ENCODE results near the gene ZNF888.

Gene ZNF888

DNA sequence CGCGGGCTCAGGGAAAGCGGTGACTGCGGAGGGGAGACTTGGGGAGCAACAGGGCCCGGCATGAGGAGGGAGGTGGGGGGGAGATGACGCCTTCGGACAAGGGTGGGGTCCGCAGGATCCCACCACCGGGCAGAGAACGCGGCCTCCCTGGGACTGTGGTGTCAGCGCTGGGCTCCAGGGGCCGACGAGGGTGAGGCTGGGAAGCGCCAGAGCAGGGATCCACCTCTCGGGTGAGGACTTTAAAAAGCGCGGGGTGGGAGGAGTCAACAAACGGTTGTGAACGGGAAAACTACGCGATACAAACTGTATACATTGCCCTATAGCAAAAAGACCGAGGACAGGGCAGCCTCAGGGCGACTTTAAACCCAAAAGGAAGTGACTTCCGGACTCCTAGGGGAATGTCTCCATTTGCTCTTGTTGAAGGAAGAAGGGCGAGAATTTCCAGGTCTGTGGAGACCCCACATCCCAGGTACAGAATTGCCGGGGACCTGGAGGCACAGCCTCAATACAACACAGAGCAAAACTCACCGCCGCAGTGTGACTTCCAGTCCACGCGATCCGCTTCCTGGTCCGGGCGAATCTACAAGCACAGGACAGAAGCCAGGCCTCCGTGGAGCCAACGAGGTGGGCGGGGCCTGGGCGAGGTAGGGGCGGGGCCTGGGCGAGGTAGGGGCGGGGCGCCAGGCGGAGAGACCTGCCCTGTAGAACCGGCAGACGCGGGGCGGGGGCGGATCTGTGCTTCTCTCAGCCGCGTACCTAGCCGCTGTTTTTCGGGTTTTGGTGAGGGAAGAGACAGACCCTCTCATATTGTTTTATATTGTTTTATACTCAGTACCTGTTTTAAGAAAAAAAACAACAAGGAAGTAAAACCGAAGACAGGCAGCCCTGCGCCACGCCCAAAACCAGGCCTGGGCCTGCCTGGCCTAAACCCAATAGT lies at the start of gene ZNF888:
Gene ZNF888 (minus strand): TSS at position 588 of the 937 bp plus-strand sequence. CDS start 5,555 bp downstream, outside the sequence.
- CTCF ChIA-PET: no interaction called here
- peak; percentile 92 for DNase-seq (ENCODE audit: extremely low spot score)
- POLR2A ChIA-PET: no interaction called here
- TF ChIP-seq, protein P1, sequence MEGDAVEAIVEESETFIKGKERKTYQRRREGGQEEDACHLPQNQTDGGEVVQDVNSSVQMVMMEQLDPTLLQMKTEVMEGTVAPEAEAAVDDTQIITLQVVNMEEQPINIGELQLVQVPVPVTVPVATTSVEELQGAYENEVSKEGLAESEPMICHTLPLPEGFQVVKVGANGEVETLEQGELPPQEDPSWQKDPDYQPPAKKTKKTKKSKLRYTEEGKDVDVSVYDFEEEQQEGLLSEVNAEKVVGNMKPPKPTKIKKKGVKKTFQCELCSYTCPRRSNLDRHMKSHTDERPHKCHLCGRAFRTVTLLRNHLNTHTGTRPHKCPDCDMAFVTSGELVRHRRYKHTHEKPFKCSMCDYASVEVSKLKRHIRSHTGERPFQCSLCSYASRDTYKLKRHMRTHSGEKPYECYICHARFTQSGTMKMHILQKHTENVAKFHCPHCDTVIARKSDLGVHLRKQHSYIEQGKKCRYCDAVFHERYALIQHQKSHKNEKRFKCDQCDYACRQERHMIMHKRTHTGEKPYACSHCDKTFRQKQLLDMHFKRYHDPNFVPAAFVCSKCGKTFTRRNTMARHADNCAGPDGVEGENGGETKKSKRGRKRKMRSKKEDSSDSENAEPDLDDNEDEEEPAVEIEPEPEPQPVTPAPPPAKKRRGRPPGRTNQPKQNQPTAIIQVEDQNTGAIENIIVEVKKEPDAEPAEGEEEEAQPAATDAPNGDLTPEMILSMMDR (IDR thresholded peaks at IDR 0.05; ENCODE audit: control extremely low read depth, extremely low read depth, low read depth, missing control alignments): no peak

DNA sequence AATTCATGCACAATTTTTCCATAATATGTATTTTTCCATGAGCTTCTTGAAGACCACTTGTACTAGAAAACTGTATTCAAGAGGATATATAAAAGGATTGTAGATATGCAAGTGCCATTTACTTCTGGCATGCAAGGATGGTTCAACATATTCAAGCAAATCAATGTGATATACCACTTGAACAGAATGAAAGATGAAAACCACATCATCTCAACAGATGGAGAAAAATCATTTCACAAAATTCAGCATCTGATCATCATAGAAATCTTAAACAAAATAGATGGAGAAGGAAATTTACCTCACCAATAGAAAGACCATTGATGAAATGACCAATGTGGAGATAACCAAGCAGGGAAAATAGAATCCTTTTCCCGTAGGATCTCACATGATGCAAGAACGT lies 44.5 kb upstream of the ZNF888 start:
- ChIA-PET POLR2A (no interaction called here), CTCF (no interaction called here)
- DNase-seq (ENCODE audit: extremely low spot score): no peak
- TF ChIP-seq, protein P1 (IDR thresholded peaks at IDR 0.05; ENCODE audit: control extremely low read depth, extremely low read depth, low read depth, missing control alignments): no peak

DNA sequence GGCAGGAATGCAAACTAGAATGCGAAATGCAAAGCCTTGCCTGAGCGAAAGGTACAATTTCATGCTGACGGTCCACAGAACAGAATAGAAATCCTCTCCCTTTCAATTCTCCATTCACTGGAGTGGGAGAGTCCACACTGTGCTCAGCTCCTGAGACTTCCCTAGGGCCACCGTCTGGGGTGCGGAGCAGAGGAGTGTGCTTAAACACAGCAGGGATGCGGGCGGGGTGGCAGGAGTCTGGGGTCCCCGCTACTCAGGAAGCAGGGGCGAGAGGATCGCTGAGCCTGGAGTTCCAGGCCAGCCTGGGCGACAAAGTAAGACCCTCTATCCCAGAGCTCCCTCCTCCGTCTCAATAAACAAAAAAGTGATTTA lies 40.0 kb upstream of the ZNF888 start:
- ChIA-PET CTCF (interaction anchor here (1.4 to 2.0 kb wide), 2 partner anchors 11 to 462 kb away, joined by 3 to 4 read pairs; no protein-coding TSS in a partner anchor), POLR2A (interaction anchor here (0.7 kb wide), 1 partner anchor 14 kb away, joined by 3 read pairs; no protein-coding TSS in a partner anchor)
- peak; percentile 17 for DNase-seq (ENCODE audit: extremely low spot score)
- TF ChIP-seq, protein P1 (IDR thresholded peaks at IDR 0.05; ENCODE audit: control extremely low read depth, extremely low read depth, low read depth, missing control alignments): no peak

DNA sequence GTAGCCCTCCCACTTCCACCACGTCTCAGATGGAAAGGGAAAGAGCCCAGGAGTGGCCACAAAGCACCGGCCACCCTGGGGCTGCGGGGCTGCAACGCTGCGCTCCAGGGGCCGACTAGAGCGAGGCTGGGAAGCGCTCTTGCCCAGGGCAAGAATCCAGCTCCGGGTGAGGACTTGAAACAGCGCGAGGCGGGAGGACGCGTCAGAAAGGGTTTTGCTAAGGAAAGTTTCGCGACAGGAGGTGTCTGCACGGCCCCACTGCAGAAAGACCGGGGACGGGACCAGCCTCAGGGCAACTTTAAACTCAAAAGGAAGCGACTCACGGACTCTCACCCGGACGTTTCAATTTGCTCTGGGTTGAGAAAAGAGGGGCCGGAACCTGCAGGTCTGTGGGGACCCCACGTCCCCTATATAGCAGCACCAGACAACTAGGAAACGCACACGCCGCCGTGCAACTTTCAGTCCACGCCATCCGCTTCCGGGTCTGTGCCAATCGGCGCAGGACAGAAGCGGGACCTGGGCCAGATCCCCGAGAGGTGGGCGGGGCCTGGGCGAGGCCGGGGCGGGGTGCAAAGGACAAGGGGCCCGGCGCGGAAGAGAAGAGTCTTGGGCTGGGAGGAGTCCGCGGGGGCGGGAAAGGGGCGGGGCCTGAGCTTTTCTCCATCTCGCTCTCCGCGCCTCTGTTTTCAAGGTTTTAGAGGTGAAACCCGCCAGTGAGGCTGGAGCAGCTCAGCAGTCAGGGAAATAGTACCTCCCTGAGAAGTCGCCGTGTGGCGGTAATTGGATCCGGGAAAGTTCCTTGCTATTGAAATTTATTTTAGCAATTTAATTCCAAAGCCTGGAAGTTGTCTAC lies 39.4 kb upstream of the ZNF888 start, which contains the start of gene ZNF816:
Gene ZNF816 (minus strand): TSS at position 488 of the 853 bp plus-strand sequence. CDS start 6,792 bp downstream, outside the sequence.
- ChIA-PET POLR2A (interaction anchor here (0.7 kb wide), 1 partner anchor 13 kb away, joined by 3 read pairs; no protein-coding TSS in a partner anchor), CTCF (interaction anchor here (2.0 to 3.2 kb wide), 2 partner anchors 12 to 16 kb away, joined by 4 to 11 read pairs; no protein-coding TSS in a partner anchor)
- TF ChIP-seq, protein P1 (IDR thresholded peaks at IDR 0.05; ENCODE audit: control extremely low read depth, extremely low read depth, low read depth, missing control alignments): no peak
- DNase-seq (ENCODE audit: extremely low spot score): peak; percentile 99

DNA sequence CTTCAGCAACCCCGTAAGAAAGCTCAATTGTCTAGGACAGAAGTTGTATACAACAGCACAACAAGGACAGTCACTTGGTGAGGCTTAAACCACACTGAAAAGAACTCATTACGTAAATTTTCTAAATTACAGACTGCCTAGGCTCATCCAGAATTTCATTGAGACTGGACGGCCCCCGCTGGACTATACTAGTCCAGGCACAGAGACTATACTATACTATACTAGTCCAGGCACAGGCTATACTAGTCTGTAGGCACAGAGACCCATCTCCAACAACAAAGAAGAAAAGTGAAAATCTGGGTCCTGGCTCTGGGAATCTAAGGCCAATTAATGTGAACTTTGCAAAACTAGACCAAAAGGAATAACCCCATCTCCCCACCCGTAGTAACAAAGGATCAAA lies 38.8 kb upstream of the ZNF888 start:
- POLR2A ChIA-PET: no interaction called here

More for the DNA sequence above, 38.8 kb upstream of the ZNF888 start:
- TF ChIP-seq, protein P1 (IDR thresholded peaks at IDR 0.05; ENCODE audit: control extremely low read depth, extremely low read depth, low read depth, missing control alignments): no peak
- DNase-seq (ENCODE audit: extremely low spot score): no peak
- CTCF ChIA-PET: interaction anchor here (3.2 kb wide), 1 partner anchor 16 kb away, joined by 11 read pairs; no protein-coding TSS in a partner anchor
